NCI-H2107 treated with DMSO at 0.1 percent for 48 hours (cell line): ENCODE measurements around the gene SSC4D.
"Not testable (repeated sequence)": the region's sequence is repeated elsewhere in the genome, so short reads cannot be mapped to it uniquely, and the experiment has no call there.

Experiments
- DNase-seq: peaks from one replicate; lab custom pipeline; 2025; ENCODE audit not compliant: unreplicated experiment; lab: John Stamatoyannopoulos, UW

Gene SSC4D

DNA sequence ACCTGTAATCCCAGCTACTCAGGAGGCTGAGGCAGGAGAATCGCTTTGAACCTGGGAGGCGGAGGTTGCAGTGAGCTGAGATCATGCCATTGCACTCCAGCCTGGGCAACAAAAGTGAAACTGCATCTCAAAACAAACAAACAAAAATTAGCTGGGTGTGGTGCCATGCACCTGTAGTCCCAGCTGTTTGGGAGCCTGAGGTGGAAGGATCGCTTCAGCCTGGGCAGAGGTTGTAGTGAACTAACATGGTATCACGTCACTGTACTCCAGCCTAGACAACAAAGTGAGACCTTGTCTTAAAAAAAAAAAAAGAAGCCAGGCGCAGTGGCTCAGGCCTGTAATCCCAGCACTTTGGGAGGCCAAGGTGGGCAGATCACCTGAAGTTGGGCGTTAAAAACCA, 21.7 kb downstream of the SSC4D start:
- not testable (repeated sequence) for DNase-seq

DNA sequence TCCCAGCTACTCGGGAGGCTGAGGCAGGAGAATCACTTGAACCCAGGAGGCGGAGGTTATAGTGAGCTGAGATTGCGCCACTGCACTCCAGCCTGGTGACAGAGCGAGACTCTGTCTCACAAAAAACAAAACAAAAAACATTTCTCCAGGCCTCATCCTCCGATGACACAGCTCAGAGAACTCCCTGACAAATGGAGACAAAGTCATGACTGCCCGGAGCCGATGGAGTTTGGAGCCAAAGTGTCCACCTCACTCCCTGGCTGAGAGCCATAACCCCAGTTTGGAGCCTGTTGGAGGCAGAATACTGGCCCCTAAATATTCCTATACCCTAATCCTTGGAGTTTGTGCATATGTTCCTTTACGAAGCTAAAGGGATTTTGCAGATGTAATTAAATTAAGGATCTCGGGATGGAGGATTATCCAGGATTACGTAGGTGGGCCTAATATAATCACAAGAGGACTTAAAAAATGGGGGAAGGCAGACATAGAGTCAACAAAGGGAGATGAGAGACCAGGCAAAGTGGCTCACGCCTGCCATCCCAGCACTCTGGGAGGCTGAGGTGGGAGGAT, 22.7 kb downstream of the SSC4D start:
- no peak for DNase-seq

DNA sequence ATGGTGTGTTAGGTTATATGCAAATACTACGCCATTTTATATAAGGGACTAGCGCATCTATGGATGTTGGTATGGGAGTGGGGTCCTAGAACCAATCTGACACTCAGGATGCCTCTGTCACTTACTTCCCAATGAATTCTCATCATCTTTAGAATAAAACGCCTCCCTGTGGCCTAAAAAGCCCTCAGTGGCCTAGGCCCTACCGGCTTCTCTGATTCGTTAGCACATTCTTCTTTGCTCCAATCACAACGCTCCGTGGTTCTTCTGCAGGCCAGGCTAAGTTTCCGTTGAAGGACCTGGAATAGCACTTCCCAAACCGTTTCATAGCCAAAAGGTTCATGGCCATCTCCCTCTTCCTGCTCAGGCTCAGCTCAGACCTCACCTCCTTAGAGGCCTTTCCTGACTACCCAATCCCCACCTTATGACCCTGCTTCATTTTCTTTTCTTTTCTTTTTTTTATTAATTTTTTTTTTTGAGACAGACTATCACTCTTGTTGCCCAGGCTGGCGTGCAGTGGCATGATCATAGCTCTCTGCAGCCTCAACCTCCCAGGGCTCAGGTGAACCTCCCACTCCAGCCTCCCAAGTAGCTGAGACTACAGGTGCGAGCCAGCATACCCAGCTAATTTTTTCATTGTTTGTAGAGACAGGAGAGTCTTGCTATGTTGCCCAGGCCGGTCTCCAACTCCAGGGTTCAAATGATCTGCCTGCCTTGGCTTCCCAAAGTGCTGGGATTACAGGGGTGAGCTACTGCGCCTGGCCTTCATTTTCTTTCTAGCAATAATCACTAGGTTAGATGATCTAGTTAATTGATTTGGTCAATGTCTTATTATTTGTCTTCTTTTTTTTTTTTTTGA, 26.2 kb downstream of the SSC4D start:
- DNase-seq: no peak

DNA sequence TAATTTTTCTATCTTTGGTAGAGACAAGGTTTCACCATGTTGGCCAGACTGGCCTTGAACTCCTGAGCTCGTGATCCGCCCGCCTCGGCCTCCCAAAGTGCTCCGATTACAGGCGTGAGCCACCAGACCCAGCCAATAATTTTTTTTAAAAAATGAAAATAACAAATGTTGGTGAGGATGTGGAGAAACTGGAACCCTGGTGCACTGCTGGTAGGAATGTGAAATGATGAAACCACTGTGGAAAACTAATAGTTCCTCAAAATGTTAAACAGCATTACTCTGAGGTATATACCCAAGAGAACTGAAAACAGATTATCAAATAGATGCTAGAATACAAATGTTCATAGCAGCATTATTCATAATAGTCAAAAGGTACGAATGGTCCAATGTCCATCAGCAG, 27.7 kb downstream of the SSC4D start:
- DNase-seq: no peak

- no peak for DNase-seq
These were observed 28.9 kb downstream of the SSC4D start for GRCh38 chr7:76380623-76380966.

DNA sequence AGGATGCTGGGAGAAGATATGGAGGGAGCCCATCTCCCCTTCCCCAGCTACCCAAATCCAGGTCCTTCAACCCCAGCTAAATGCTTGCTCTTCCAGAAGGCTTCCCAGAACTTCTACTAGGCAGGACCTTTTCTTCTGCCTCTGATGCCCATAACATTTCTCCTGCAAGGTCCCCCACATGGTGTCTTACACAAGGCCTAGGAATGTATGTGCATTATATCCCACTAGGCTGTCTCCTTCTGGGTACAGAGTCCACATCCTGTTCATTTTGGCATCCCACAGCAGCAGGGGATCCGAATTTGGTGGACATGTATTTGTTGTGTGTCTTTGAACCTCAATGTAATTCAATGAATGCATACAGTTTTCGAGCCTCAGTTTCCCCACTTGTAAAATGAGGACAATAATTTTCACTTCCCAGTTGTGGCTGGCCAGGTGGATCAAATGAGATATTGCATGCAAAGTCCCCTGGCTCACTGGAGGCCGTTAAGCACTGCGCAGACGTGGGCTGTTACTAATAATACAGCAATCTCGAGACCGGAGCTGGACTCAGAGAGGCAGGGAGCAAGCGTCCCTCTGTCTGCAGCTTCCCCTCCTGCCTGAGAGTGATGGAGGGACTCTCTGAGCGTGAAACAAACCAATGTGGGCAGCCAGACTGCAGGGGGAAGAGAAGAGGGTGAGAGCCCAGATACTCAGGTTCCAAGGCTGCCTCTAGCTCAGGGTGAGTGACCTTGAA, 32.1 kb downstream of the SSC4D start:
- DNase-seq: no peak

DNA sequence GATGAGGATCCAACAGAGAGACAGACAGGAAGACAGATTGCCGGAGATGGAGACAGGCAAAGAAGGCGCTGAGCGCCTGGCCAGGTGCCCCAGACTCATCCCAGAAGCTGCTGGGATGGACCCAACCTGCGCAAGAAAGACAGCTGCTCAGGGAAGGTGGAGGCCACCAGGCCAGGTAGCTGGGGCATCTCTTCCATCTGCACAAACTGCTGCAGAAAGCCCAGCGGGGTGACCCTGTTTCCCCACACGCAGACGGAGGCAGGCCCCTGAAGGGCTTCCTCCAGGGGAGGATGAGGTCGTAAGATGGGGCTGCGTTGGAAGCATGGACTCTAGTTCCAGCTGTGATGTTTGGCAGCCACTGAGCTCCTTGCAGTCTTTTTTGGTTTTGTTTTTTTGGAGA, 34.2 kb downstream of the SSC4D start:
- DNase-seq: no peak

DNA sequence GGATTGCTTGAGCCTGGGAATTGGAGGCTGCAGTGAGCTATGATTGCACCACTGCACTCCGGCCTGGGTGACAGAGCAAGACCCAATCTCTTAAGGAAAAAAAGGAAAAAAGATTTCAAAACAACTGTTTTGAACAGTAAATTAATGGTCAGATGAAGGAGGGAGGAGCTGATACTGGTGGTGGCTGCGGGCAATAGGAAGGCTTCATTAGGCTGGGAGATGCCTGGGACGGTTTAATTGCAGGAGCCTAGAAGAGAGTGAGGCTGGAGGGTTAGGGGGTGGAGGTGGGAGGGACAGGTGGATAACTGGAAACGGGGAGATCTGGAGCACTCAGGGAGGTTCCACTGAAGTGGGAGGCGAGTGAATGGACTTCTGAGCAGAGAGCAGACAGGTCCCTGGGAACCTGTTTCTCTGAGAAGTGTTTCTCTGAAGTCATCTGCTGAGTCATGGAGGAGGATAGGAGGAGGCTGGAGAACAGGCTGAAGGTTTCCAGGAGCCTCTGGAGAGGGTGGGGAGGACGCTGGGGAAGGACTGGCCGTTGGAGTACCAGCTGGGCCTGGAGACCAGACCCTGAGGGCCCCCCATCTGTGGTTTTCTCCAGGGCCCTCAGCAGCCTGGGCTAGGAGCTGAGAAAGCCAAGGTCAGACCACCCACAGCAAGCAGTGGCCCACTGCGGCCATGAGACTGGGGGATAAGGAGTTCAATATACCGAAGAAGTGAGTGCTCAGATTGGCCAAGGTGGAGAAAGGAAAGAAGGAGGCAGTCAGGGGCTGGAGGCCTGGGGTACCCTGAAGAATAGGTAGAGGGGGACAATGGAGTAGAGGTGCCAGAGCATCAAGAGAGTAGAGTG, 36.3 kb downstream of the SSC4D start:
- no peak for DNase-seq

DNA sequence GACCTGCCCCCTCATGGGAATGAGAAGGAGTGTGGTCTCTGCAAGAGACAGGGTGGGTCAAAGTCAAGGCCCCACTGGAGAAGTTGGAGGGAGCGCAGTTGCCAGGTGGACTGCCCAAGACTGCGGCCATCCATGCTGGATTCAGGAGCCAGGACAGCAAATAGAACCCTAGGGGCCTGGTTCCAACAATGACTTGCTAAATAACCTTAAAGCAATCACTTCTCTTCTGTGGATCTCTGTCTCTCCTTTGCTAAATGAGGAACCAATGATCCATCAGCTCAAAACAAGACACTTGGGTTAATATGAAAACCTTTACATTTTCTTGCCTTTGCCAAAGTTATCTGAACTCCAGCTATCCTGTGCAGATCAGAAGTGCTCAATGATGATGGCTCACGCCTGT, 38.1 kb downstream of the SSC4D start:
- DNase-seq: no peak

- no peak for DNase-seq
These were observed 40.5 kb downstream of the SSC4D start for GRCh38 chr7:76369018-76369417.

GRCh38 chr7:76368190-76368589, 41.3 kb downstream of the SSC4D start:
- DNase-seq: no peak

DNA sequence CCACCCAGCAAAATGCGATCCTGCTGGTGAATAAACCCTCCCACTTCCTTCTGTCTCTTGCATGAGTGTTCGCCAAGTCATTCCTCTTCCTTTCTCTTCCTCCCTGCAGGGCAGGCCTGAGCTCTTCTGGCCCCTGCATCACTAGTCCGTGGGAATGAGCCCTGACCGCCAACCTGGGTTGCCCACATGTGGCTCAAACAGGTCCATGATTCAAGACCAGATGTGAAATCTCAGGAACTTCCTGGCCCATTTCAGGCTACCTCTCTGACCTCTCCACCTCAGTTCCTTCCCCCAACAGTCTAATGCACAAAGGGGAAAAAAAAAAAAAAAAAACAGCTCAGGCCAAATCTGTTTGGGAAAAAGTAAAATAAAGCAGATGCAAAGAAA, 45.3 kb downstream of the SSC4D start:
- DNase-seq: no peak

DNA sequence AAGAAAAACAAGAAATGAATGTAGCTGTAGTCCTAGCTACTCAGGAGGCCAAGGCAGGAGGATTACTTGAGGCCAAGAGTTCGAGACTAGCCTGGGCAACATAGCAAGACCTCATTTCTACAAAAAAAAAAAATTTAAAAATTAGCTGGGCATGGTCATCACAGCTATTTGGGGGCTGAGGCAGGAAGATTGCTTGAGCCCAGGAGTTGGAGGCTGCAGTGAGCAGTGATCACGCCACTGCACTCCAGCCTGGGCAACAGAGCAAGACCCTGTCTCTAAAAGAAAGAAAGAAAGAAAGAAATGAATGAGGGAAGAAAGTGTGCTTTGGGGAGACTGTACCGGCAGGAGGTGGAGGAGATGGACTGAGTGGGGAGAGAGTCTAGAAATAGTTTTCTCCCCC, 45.7 kb downstream of the SSC4D start:
- not testable (repeated sequence) for DNase-seq

DNA sequence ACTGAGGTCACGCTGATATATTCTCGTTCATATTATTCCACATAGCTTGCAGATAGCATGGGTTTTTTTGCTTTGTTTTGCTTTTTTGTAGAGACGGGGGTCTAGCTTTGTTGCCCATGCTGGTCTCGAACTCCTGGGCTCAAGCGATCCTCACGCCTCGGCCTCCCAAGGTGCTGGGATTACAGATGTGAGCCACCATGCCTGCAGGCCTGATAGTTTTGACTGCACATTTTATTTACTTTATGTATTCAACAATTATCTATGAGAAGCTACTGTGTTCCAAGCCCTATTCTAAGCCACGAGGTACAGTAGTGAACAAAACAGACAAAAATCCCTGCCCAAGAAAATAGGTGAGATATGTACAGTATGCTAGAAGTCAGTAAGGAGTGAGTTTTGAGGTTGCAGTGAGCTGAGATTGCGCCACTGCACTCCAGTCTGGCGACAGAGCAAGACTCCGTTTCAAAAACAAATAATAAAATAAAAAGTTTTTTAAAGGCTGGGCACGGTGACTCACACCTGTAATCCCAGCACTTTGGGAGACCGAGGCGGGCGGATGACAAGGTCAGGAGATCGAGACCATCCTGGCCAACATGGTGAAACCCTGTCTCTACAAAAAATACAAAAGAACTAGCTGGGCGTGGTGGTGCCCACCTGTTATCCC, 49.4 kb downstream of the SSC4D start:
- no peak for DNase-seq

GRCh38 chr7:76359111-76359977, 50.2 kb downstream of the SSC4D start:
- DNase-seq: peak; percentile 99

GRCh38 chr7:76358481-76359110, 50.9 kb downstream of the SSC4D start, which contains the start of gene YWHAG:
TSS of gene YWHAG (minus strand) at chr7:76358991. CDS start at chr7:76358808, 183 bp downstream.
- DNase-seq: peak; percentile 76

- DNase-seq: peak; percentile 69
These were observed 51.5 kb downstream of the SSC4D start for GRCh38 chr7:76358011-76358480.

DNA sequence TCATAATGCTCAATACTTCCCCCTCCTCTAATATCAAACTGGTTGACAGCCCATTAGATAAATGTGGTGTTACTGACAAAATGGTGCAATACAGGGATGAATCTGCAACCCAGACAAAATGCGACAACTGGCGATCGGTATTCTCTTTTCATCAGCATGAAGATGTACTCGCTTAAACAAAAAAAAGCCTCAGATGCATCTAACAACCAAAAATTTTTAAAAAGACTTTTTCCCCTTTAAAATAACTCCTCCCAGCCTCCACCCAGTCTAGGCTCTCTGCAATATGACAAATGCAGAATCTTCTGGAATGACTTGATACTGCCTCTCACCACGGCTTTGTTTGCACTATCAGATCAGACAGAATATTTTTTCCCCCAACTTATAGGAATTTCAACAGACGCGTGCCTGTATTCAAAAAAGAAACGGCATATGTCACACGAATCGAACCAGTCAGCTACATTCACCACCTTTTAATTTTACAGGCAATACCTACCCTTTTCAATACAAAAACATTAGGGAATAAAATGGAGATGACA, 52.0 kb downstream of the SSC4D start:
- DNase-seq: peak; percentile 69

- peak; percentile 50 for DNase-seq
These were observed 52.7 kb downstream of the SSC4D start for GRCh38 chr7:76356823-76357222.
